Measurements from ENCODE around the gene CCDC102B.
"Not testable (repeated sequence)": the region's sequence is repeated elsewhere in the genome, so short reads cannot be mapped to it uniquely, and the experiment has no call there.

Gene CCDC102B

DNA sequence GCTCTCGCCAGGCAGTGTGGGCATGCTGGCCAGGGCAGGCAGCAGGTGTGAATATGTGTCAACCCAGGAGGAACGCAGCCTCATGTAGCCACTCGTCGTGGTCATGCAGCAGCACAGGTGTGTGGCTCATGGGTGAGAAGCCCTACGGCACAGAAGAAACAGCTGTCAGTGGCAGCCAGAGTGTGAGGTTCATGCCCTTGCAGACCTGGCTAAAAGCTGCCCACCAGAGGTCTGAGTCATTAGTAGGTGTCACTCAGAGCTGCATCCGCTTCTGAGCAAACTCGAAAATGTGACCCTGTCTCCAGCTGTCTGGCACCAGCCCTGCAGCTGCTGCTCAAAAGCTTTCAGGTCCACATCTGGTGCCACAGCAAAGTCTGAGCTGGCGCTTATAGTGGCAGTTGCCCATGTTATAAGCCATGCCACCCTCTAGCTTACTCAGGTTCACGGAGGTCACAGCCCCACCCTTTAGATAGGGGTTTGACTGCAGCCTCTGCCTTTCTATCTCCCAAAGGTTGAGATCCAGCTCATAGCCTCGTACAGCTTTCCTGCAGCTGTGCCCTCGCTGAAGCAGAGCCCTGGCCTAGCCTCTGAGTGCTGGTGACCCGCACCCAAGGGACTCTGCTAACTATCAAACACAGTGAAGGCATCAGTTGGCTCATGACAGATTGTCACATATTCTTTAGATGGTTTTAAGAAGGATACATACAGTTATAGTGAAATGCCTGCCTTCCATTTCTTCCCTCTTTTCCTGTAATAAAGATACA is 195.0 kb downstream of the CCDC102B start:
- no peak for DNase-seq
- in situ Hi-C loops (cut with HindIII; ENCODE audit: low pct_ligation_motif_present, low sequenced_read_pairs): no loop called here
- Histone ChIP-seq H3K27ac (no peak overlapping the region), H3K4me3 (ENCODE audit: low read depth, low read length) (no peak overlapping the region), H3K36me3 (replicated peaks) (no peaks in the 10 kb centered on the region), H3K27me3 (replicated peaks) (no peaks in the 10 kb centered on the region)
- TF ChIP-seq, protein P1, sequence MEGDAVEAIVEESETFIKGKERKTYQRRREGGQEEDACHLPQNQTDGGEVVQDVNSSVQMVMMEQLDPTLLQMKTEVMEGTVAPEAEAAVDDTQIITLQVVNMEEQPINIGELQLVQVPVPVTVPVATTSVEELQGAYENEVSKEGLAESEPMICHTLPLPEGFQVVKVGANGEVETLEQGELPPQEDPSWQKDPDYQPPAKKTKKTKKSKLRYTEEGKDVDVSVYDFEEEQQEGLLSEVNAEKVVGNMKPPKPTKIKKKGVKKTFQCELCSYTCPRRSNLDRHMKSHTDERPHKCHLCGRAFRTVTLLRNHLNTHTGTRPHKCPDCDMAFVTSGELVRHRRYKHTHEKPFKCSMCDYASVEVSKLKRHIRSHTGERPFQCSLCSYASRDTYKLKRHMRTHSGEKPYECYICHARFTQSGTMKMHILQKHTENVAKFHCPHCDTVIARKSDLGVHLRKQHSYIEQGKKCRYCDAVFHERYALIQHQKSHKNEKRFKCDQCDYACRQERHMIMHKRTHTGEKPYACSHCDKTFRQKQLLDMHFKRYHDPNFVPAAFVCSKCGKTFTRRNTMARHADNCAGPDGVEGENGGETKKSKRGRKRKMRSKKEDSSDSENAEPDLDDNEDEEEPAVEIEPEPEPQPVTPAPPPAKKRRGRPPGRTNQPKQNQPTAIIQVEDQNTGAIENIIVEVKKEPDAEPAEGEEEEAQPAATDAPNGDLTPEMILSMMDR (IDR thresholded peaks at IDR 0.05; ENCODE audit: low read depth, low read length, missing control alignments): no peak

DNA sequence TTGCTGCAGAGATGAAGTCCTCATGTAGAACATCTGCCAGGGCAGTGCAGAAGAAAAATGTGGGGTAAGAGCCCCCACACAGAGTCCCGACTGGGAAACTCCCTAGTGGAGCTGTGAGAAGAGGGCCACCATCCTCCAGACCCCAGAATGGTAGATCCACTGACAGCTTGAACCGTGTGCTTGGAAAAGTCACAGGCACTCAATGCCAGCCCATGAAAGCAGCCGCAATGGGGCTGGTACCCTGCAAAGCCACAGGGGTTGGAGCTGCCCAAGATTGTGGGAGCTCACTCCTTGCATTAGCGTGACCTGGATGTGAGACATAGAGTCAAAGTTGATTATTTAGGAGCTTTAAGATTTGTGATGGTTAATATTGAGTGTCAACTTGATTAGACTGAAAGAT is 197.8 kb downstream of the CCDC102B start:
- H3K36me3 ChIP-seq (replicated peaks): no peaks in the 10 kb centered on the region
- H3K27ac ChIP-seq: no peak overlapping the region
- in situ Hi-C loops (cut with HindIII; ENCODE audit: low pct_ligation_motif_present, low sequenced_read_pairs): no loop called here
- DNase-seq: no peak
- H3K4me3 ChIP-seq (ENCODE audit: low read depth, low read length): no peak overlapping the region
- H3K27me3 ChIP-seq (replicated peaks): no peaks in the 10 kb centered on the region
- TF ChIP-seq, protein P1 (IDR thresholded peaks at IDR 0.05; ENCODE audit: low read depth, low read length, missing control alignments): no peak

DNA sequence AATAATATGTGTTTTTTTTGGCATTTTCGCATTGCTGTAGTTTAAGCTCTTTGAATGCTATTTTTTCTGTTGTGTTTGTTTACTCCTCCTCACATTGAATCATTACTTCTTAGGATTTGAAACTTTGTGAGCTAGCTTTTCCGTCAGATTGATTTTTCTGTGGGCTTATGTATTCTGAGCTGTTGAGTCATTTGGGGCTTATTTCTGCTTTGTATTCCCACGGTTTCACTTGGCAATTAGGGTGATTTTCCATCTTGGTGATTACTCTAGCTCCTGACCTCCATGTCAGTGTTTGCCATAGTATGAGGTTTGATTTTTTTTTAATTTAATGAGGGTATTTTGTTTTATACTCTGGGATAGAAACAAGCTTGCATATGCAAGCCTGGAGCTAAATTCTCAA is 200.0 kb downstream of the CCDC102B start:
- in situ Hi-C loops (cut with HindIII; ENCODE audit: low pct_ligation_motif_present, low sequenced_read_pairs): no loop called here
- Histone ChIP-seq H3K4me3 (ENCODE audit: low read depth, low read length) (no peak overlapping the region), H3K36me3 (replicated peaks) (no peaks in the 10 kb centered on the region), H3K27me3 (replicated peaks) (no peaks in the 10 kb centered on the region), H3K27ac (no peak overlapping the region)
- no peak for DNase-seq
- TF ChIP-seq, protein P1 (IDR thresholded peaks at IDR 0.05; ENCODE audit: low read depth, low read length, missing control alignments): no peak

DNA sequence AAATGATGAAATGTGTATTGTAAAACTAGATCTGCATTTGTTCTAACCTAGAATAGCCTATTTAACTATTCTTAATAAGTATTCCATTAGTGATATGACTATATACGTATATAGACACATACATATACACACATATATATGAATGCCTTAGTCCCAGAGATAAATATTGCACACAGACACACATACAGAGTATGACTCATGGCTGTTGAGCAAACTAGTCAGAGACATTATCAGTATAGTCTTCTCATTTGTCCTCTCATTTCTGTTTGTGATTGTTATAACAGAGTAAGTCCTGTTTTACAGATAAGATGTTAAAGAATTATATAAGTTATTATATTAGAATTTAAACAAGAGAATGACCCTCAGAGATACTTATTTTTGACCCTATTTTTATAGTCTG is 202.5 kb downstream of the CCDC102B start:
- in situ Hi-C loops (cut with HindIII; ENCODE audit: low pct_ligation_motif_present, low sequenced_read_pairs): no loop called here
- Histone ChIP-seq H3K4me3 (ENCODE audit: low read depth, low read length) (no peak overlapping the region), H3K27me3 (replicated peaks) (no peaks in the 10 kb centered on the region), H3K36me3 (replicated peaks) (no peaks in the 10 kb centered on the region), H3K27ac (no peak overlapping the region)
- peak; percentile 40 for DNase-seq
- TF ChIP-seq, protein P1 (IDR thresholded peaks at IDR 0.05; ENCODE audit: low read depth, low read length, missing control alignments): no peak

DNA sequence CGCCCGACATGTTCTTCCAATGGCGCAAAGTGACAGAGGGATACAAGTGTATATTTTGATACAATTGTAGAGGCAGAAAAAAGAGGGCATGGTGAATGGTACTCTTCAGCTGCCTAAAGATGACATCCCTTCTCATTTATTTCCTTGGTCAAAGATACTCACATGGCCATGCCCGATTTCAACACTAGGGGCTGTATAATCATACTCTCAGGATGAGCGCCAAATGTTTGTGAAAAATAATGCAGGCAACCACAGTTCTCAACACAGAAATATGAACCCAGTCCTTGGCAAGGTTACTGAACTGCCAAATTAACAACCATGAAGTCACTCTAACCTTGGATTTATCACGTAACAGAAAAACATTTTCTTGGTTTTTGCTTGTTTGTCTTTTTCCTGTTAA is 204.4 kb downstream of the CCDC102B start:
- H3K27me3 ChIP-seq (replicated peaks): no peaks in the 10 kb centered on the region
- H3K4me3 ChIP-seq (ENCODE audit: low read depth, low read length): no peak overlapping the region
- TF ChIP-seq, protein P1 (IDR thresholded peaks at IDR 0.05; ENCODE audit: low read depth, low read length, missing control alignments): peak; percentile 32
- no peaks in the 10 kb centered on the region for H3K36me3 ChIP-seq (replicated peaks)
- no peak overlapping the region for H3K27ac ChIP-seq
- in situ Hi-C loops (cut with HindIII; ENCODE audit: low pct_ligation_motif_present, low sequenced_read_pairs): no loop called here
- DNase-seq: no peak

DNA sequence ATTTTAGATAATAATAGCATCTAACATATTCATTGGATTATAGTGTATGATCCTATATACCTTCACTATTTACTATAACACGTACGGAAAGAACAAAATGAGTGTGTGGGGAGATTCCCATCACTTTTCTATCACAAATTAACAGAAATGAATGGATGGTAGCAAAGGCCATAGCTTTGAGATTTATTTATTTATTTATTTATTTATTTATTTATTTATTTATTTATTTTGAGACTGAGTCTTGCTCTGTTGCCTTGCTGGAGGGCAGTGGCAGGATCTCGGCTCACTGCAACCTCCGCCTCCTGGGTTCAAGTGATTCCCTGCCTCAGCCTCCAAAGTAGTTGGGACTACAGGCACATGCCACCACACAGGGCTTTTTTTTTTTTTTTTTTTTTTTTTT is 208.3 kb downstream of the CCDC102B start:
- H3K4me3 ChIP-seq (ENCODE audit: low read depth, low read length); DNase-seq; H3K27ac ChIP-seq; H3K27me3 ChIP-seq (replicated peaks); H3K36me3 ChIP-seq (replicated peaks); in situ Hi-C loops (cut with HindIII; ENCODE audit: low pct_ligation_motif_present, low sequenced_read_pairs): not testable (repeated sequence)

Data from brain microvascular endothelial cell (primary cell).